MCF 10A (cell line): ENCODE results near the gene IL34. TPM values are rescaled to one million over a fixed set of nuclear protein-coding genes. Genes with fewer than 3 reads are reported as not detected.

Experiments
- BruUV-seq: library from RNA; stranded (reverse); fragments of 400-500 nt; replicated peaks from 2 replicates; lab custom pipeline; 2021; lab: Mats Ljungman, UMichigan
- CTCF ChIA-PET: fragments of 300-600 bp; sonication (Branson Sonifier 250); formaldehyde crosslinking; extraction: SDS; loops from one replicate; lab custom pipeline; 2021; ENCODE audit warnings: antibody characterized with exemption, inconsistent platforms; lab: Yijun Ruan, JAX
- POLR2A ChIA-PET: fragments of 300-600, 350-650 bp; sonication (Branson Sonifier 250); formaldehyde crosslinking; extraction: SDS; loops from one replicate; lab custom pipeline; 2020; ENCODE audit warnings: antibody characterized with exemption, inconsistent platforms; lab: Yijun Ruan, JAX
- DNase-seq: peaks from one replicate; pipeline ENCODE4 v3.0.0-alpha.2; 2018; ENCODE audit not compliant: unreplicated experiment
- H3K27ac Mint-ChIP-seq: one replicate; pipeline ENCODE4 v1.8.0; 2022; ENCODE audit warnings: mild to moderate bottlenecking, low read depth, mixed read lengths; ENCODE audit not compliant: unreplicated experiment
- H3K27me3 Mint-ChIP-seq: one replicate; pipeline ENCODE4 v1.8.0; 2022; ENCODE audit warnings: mixed read lengths; ENCODE audit not compliant: insufficient read depth, unreplicated experiment
- H3K36me3 Mint-ChIP-seq: one replicate; pipeline ENCODE4 v1.8.0; 2022; ENCODE audit warnings: mild to moderate bottlenecking, moderate library complexity, mixed read lengths; ENCODE audit not compliant: insufficient read depth, unreplicated experiment
- H3K4me1 Mint-ChIP-seq: one replicate; pipeline ENCODE4 v1.8.0; 2022; ENCODE audit warnings: mixed read lengths; ENCODE audit not compliant: insufficient read depth, unreplicated experiment
- H3K4me3 Mint-ChIP-seq: one replicate; pipeline ENCODE4 v1.8.0; 2022; ENCODE audit warnings: mild to moderate bottlenecking, moderate library complexity, mixed read lengths; ENCODE audit not compliant: unreplicated experiment
- H3K9me3 Mint-ChIP-seq: one replicate; pipeline ENCODE4 v1.8.0; 2022; ENCODE audit warnings: mixed read lengths; ENCODE audit not compliant: unreplicated experiment
- intact Hi-C: fragments of 100-400 bp; cut with micrococcal nuclease; formaldehyde crosslinking; loops from 2 replicates; pipeline ENCODE4 v1.14.1; 2022
- total RNA-seq: library from RNA; stranded (reverse); gene quantifications from 2 replicates; pipeline ENCODE4 v1.2.3, GENCODE V29; 2022
- TF ChIP-seq, protein P1 (sequence below): fragments of 200-600 bp; IDR thresholded peaks from one replicate; pipeline ENCODE4 v1.8.0; 2022; ENCODE audit warnings: antibody characterized with exemption, mild to moderate bottlenecking; ENCODE audit not compliant: unreplicated experiment

Gene IL34
- total RNA-seq, 1 experiment from 2014 or later: not detected

DNA sequence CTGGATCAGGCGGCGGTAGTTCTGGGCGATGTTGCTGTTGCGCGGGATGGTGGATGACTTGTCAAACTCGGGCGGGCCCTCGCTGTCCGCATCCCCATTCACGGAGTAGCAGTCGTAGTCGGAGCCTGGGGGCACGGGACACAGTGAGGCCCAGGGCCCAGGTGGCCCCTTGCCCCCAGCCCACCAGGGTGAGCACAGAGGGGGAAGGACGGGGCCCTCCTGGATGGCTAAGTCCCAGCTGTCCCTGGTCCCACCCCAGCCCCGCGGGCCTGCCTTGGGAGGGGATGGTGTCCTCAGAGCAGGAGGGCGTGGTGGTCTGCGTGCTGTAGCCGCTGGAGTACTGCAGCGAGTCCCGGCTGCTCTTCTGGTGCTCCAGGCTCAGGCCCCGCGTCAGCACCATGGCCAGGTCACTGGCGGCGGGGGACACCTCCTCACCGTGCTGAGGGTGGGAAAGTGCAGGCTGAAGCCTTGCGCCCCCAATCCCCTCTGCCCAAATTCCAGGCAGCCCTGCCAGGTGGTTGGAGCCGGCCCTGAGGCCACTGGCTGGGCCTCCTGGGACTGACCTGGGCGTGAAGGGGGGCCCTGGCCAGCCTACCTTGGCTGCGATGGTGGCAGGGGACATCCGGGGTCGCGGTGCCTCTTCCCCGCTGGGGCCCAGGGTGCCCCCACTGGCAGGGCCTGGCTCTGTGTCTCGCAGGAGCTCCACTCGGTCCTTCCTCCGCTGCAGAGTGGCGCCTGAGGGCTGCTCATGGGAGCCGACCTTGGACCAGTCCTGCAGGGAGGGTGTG is 18.2 kb downstream of the IL34 start:
- CTCF ChIA-PET: no interaction called here
- H3K9me3 Mint-ChIP-seq: no peaks in the 10 kb centered on the region

DNA sequence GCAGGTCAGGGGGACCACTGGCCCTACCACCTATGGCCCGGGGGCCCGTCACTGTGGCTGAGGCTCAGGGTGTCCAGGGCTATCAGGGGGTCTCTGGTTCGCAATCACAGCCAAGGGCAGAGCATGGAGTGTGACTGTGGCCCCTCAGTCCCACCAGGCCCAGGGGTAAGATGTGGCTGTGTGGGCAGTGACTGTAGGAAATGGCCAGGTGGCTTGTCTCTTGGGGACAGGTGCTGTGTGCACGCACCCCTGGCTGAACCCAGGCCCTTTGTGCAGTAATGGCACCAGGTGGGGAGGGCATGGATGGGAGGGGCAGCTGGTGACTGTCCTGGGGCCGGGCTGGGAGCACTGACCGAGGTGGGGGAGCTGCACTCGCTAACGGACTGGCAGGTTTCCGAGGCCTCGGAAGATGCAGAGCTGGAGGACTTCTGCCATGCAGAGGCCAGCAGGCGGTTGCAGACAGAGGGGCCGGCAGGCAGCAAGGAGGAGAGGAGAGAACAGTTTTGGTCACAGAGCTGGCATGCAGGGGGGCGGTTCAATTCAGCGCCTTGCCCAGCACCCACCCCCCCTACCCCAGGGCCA is 18.8 kb downstream of the IL34 start:
- DNase-seq: no peak
- TF ChIP-seq, protein P1, sequence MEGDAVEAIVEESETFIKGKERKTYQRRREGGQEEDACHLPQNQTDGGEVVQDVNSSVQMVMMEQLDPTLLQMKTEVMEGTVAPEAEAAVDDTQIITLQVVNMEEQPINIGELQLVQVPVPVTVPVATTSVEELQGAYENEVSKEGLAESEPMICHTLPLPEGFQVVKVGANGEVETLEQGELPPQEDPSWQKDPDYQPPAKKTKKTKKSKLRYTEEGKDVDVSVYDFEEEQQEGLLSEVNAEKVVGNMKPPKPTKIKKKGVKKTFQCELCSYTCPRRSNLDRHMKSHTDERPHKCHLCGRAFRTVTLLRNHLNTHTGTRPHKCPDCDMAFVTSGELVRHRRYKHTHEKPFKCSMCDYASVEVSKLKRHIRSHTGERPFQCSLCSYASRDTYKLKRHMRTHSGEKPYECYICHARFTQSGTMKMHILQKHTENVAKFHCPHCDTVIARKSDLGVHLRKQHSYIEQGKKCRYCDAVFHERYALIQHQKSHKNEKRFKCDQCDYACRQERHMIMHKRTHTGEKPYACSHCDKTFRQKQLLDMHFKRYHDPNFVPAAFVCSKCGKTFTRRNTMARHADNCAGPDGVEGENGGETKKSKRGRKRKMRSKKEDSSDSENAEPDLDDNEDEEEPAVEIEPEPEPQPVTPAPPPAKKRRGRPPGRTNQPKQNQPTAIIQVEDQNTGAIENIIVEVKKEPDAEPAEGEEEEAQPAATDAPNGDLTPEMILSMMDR: no peak
- Mint-ChIP-seq H3K4me1 (no peaks in the 10 kb centered on the region), H3K9me3 (no peaks in the 10 kb centered on the region), H3K27me3 (no peaks in the 10 kb centered on the region), H3K27ac (no peak overlapping the region), H3K4me3 (no peak overlapping the region), H3K36me3 (peaks cover 85% of the 10 kb centered on the region)
- CTCF ChIA-PET: interaction anchor here (0.5 to 0.8 kb wide), 3 partner anchors 8 to 285 kb away, joined by 3 to 4 read pairs (median 3); no protein-coding TSS in a partner anchor
- no TSS peak for BruUV-seq
- intact Hi-C loops: no loop called here
- POLR2A ChIA-PET: no interaction called here

More for the DNA sequence above, 18.2 kb downstream of the IL34 start:
- H3K27ac Mint-ChIP-seq: no peak overlapping the region
- peaks cover 80% of the 10 kb centered on the region for H3K36me3 Mint-ChIP-seq
- no peak overlapping the region for H3K4me3 Mint-ChIP-seq
- no TSS peak for BruUV-seq
- no peak for DNase-seq
- H3K27me3 Mint-ChIP-seq: no peaks in the 10 kb centered on the region
- TF ChIP-seq, protein P1: no peak
- intact Hi-C loops: no loop called here
- H3K4me1 Mint-ChIP-seq: no peaks in the 10 kb centered on the region
- POLR2A ChIA-PET: no interaction called here

DNA sequence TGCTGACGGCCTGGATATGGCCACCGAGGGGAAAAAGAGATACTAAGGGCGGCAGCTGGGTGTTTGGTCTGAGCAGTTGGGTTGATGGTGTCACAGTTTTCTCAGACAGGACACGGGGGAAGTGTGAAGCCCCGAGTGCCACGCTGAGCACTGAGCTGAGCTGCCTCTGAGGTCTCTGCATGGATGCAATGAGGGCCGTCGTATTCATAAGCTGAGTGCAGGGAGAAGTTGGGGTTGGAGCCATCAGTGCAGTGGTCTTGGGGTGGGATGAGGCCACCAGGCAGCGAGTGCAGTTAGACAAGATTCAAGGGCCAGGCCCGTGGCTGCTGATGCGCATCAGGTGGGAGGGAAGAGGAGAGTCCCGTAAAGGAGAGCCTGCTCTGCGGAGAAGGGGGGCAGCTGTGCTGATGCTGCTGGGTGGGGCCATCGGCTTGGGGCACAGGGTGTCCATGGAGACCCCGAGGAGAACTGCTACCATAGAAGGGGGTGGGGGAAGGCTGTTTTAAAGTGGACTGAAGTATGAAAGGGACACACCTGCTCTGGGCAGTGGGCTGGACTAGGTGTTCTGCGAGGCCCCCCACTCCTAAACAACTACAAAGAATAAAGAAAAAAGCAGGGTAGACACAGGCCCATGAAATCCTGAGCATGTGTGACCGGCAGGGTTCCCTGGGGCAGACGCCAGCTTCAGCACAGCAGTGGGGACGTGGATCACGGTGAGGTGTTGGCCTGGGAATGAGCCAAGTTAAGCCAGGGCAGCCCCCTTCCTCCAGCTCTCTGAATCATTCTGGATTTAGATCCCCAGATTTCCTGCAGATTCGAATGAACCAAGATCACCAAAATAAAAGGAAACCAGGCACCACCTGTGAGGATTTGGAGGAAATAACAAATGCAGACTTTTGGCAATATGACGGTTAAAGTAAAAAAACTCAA is 19.7 kb downstream of the IL34 start:
- Mint-ChIP-seq H3K4me3 (no peak overlapping the region), H3K36me3 (peaks cover 94% of the 10 kb centered on the region), H3K27me3 (no peaks in the 10 kb centered on the region), H3K9me3 (no peaks in the 10 kb centered on the region), H3K27ac (no peak overlapping the region), H3K4me1 (no peaks in the 10 kb centered on the region)
- TF ChIP-seq, protein P1: no peak
- DNase-seq: no peak
- ChIA-PET CTCF (interaction anchor here (0.5 to 4.9 kb wide), 4 partner anchors 7 to 286 kb away, joined by 3 to 27 read pairs (median 4); no protein-coding TSS in a partner anchor), POLR2A (interaction anchor here (0.6 to 0.9 kb wide), 2 partner anchors 98 to 1335 kb away, joined by 3 to 4 read pairs; no protein-coding TSS in a partner anchor)
- intact Hi-C loops: no loop called here
- BruUV-seq: no TSS peak
